Esophagus squamous epithelium (tissue), 4 donors: ENCODE measurements around the gene CNTN4.

Source experiments
- POLR2A ChIP-seq, 4 donors: fragments of 450-650 bp; IDR thresholded peaks; one replicate each; pipeline ENCODE4 v1.6.1; 2017; ENCODE audit warnings: antibody characterized with exemption in 4 of 4, mild to moderate bottlenecking in 4 of 4, moderate library complexity in 3 of 4
- TF ChIP-seq, protein P1 (sequence below), 6 experiments: fragments of 450-650 bp in 4 of 6; fragments of 200-600 bp in 2 of 6; sonication (generic) in 2 of 6; IDR thresholded peaks; one replicate each; pipeline ENCODE4 v1.5.1; 2016 to 2019; ENCODE audit warnings: antibody characterized with exemption in 6 of 6, mild to moderate bottlenecking in 4 of 6, moderate library complexity in 4 of 6

DNA sequence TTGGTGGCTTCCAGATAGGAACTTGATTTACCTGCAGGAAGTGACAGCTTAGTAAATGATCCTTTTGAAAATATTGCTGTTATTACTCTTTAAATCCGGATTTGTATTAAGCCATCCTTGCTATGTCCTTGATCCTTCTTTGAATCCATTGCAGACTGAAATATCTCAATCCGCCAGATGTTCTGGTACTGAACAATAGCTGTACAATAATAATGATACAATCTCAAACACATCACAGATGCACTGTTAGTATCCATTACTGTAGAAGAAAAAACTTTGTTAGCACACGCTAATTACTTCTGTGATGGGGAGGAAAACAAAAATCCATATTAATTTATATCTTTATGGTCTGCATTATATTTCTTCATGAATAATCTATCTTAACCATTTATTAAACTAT is 202.3 kb downstream of the CNTN4 start:
- TF ChIP-seq POLR2A (IDR thresholded peaks at IDR 0.05), result no peak
- TF ChIP-seq, protein P1, sequence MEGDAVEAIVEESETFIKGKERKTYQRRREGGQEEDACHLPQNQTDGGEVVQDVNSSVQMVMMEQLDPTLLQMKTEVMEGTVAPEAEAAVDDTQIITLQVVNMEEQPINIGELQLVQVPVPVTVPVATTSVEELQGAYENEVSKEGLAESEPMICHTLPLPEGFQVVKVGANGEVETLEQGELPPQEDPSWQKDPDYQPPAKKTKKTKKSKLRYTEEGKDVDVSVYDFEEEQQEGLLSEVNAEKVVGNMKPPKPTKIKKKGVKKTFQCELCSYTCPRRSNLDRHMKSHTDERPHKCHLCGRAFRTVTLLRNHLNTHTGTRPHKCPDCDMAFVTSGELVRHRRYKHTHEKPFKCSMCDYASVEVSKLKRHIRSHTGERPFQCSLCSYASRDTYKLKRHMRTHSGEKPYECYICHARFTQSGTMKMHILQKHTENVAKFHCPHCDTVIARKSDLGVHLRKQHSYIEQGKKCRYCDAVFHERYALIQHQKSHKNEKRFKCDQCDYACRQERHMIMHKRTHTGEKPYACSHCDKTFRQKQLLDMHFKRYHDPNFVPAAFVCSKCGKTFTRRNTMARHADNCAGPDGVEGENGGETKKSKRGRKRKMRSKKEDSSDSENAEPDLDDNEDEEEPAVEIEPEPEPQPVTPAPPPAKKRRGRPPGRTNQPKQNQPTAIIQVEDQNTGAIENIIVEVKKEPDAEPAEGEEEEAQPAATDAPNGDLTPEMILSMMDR (IDR thresholded peaks at IDR 0.05), result no peak
